GM21390 (cell line): ENCODE data around the gene HPX.
A peak's percentile ranks its signal among the peaks of the same experiment; 100 is the strongest.

Experiments
- ATAC-seq: cut with Tn5 transposase; IDR thresholded peaks from one replicate; pipeline ENCODE4 v1.9.1; 2021; ENCODE audit not compliant: unreplicated experiment

The HPX gene

DNA sequence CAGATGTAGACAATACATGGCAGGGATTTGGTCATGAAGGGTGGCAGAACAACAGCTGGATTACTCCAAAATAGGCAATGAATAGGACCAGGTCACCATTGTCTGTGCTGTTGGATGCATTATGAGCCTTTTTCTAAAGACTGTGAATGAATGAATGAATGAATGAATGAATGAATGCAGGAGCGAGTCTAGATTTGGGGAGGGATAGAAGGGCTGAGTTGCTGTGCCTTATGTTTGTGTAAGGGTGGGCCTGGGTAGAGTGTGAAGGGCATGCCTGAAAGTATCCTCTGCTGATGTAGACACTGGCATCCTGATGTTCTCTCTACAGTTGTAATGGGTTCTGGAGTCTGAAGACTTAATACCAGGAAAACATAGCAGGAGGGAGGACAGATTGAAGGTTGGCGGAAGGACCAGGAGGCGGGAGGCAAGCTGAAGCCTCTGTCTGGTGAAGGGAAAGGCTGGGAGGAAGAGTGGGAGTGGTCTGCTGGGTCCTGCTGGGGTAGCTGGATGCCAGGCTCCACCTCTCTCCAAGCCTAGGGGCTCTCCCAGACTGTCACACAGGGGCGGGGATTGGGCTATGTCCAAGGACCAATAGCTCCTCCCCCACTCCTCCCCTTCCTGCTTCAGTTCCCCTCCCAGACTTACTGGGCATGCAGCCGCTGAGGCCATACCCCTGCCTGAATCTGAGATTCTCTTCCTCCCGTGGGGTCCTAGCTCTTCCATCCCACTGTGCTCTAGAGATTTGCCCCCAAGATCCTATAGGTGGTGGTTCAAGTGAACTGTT, 28.1 kb upstream of the HPX start:
- peak; percentile 81 for ATAC-seq

DNA sequence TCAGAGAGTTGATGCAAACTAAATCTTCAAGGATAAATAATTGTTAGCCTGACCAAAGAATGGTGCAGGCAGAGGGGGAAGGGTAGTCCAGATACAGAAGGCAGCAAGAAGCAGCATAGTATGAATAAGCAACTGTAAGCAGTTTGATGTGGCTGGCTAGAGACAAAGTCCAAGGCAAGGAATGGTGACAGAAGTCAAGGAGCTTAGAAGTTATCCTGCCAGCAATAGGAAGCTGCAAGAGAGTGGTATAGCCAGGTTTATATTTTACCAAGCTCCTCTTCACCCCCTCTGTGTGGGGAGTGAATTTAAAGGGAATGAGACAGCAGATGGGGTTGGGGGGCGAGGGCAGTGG, 18.3 kb upstream of the HPX start:
- no peak for ATAC-seq

GRCh38 chr11:6458352-6459098, 17.7 kb upstream of the HPX start:
- no peak for ATAC-seq

GRCh38 chr11:6457581-6458320, 17.0 kb upstream of the HPX start:
- ATAC-seq: no peak

DNA sequence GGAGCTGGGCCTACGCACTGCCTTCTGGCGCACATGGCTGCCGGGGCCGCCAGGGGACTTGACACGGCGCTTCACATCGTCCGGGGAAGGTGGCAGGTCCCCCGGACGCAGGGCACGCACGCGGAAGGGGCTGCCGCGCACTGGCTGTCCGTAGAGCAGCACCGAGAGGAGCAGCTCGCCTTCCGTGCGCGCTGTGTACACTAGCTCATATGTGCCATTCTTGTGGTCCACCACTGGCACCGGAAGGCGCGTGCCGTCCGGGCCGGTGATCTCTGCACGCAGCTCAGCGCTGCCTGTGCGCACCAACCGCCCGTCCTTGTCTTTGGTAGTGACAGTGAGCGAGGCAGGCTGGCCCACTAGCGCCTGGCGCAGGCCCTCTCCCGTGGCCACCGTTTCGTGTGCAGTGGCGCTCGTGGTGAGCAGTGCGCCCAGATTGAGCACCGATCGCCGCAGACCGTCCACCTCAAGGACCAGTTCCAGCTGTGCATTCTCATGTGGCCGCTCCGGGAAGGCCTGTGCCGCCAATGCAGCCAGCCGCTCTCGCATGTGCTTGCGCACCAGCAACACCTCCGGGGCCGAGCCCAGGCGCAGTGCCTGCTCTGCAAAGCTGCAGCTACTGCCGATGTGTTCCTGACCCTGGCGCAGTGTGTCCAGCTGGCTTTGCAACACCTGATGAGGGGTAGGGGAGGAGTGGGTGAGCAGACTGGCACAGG, 15.7 kb upstream of the HPX start:
- no peak for ATAC-seq

GRCh38 chr11:6455070-6455469, 14.3 kb upstream of the HPX start:
- ATAC-seq: no peak

DNA sequence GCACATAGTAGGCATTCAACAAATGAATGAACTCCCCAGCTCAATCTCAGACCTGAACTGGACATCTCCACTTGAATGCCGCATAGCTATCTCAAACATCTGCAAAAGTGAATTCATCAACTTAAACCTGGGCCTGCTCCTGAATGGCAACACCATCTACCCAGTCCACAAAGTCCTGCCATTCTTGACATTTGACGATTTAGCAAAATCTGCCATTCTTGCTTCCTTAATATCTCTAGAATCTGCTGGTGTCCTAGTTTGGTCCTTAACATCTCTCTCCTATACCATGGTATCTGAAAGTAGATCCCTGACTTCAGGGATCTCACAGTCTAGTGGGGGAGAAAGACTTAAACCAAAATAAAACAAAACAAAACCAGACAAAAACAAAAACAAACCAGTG, 12.4 kb upstream of the HPX start:
- no peak for ATAC-seq

GRCh38 chr11:6452219-6452618, 11.4 kb upstream of the HPX start:
- ATAC-seq: no peak

- ATAC-seq: no peak
Observed at GRCh38 chr11:6448574-6448973, 7.8 kb upstream of the HPX start.

GRCh38 chr11:6443269-6444003, 2.6 kb upstream of the HPX start:
- ATAC-seq: peak; percentile 88

GRCh38 chr11:6442441-6442840, 1.7 kb upstream of the HPX start:
- ATAC-seq: no peak

- ATAC-seq: no peak
Observed at GRCh38 chr11:6438979-6439571, 1.7 kb downstream of the HPX start.

- no peak for ATAC-seq
Observed at GRCh38 chr11:6437993-6438392, 2.8 kb downstream of the HPX start.

GRCh38 chr11:6437423-6437822, 3.4 kb downstream of the HPX start:
- ATAC-seq: no peak

GRCh38 chr11:6433998-6434660, 6.7 kb downstream of the HPX start:
- peak; percentile 53 for ATAC-seq

- ATAC-seq: no peak
Observed at GRCh38 chr11:6431861-6432260, 8.9 kb downstream of the HPX start.

GRCh38 chr11:6427516-6427915, 13.3 kb downstream of the HPX start:
- ATAC-seq: no peak

DNA sequence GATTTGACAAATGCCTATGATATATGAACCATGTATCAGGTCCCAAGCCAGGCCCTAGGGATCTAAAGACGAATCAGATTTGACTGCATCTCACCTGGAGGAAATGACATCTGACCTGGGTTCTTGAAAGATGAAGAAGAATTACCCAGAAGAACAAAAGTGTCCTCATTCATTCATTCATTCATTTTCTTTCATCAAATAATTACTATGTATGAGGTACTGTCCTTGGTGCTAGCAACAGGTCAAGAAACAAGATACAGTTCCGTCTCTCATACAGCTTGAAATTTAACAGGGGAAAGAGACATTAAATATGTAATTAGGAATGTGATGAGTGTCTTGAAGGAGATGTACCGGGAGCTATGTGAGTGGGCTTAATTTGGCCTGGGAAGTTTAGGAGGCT, 20.1 kb downstream of the HPX start:
- ATAC-seq: no peak

DNA sequence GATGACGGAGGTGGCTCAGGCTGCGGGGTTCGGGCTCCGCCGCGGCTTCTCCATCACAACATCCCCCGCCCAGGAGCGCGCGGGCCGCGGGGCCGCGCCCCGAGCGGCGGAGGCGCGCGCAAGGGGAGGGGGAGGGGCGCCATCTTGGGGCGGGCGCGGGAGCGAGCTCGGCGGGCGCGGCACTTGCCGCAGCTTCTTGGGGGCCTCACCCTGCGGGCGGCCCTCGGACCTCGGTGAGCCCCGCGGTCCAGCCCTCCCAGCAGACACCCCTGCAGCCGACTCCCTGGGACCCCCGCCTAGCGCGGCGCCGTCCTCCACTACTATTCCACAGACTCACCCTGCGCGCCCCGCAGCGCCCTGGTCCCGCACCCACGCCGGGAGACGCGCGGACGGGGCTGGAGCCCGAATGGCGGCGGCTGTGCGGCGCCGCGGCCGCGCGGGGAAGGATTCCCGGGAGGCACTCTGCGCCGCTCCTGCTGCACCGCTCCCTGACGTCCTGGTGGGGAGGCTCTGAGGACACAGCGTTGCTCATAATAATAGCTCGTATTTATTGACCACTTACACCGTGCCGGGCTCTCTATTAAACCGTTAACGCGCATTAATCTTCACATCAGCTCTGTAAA, 21.7 kb downstream of the HPX start, which contains the start of gene APBB1:
APBB1 (minus strand) TSS at position 86 of the 623 bp plus-strand sequence. CDS start 7,747 bp downstream, outside the sequence.
- ATAC-seq: peak; percentile 67
